GM19452 (cell line): ENCODE measurements around the gene AMDHD1.
A peak's percentile ranks its signal among the peaks of the same experiment; 100 is the strongest.

Experiments
- ATAC-seq: cut with Tn5 transposase; IDR thresholded peaks from one replicate; pipeline ENCODE4 v1.9.1; 2021; ENCODE audit not compliant: unreplicated experiment

The AMDHD1 gene

DNA sequence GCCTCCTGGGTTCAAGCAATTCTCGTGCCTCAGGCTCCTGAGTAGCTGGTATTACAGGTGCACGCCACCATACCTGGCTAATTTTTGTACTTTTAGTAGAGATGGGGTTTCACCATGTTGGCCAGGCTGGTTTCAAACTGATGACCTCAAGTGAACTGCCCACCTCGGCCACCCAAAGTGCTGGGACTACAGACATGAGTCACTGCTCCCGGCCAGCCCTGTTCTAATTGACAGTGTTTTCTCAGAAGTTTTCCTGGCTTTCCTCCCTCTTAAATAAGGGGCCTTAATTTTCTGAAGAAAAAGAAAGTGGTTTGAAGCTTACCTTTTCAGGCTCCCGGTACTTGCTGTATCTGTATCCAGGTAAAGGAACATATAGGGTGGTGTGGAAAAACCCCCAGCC lies 51.3 kb downstream of the AMDHD1 start:
- ATAC-seq = no peak

DNA sequence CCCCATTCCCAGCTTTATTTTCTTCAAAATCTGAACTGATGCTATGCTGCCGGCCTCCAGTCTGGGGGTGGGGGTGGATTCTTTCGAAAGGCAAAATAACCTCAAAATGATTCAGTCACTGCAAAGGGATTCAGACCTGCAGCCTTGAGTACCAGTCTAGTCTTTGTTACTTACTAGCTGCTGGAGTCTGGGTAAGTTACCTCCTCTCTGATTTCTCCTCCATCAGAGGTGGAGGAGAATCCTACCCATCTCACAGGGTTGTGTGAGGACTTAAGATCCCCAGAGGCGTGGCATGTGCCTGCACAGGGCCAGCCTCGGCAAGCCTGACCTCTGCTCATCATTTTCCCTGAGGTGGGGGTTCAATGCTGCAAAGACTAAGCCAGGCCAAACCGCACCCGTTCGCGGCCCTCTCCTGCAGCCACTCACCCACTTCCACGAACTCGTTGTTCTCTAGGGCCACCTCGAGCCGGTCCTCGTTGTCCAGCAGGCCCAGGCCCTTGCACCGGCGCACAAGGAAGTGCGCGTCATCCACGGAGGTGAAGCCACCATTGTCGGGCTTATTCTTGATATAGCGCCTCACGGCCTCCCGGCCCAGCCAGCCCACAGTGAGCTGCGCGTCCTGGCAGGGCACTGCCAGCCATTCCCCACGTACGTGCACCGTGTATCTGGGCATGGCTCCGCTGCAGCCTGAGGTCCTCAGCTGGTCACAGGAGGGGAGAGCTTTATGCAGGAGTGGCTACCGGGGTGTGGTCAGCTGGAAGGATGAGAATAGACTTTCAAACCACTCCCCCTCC lies 52.3 kb downstream of the AMDHD1 start:
- no peak for ATAC-seq

DNA sequence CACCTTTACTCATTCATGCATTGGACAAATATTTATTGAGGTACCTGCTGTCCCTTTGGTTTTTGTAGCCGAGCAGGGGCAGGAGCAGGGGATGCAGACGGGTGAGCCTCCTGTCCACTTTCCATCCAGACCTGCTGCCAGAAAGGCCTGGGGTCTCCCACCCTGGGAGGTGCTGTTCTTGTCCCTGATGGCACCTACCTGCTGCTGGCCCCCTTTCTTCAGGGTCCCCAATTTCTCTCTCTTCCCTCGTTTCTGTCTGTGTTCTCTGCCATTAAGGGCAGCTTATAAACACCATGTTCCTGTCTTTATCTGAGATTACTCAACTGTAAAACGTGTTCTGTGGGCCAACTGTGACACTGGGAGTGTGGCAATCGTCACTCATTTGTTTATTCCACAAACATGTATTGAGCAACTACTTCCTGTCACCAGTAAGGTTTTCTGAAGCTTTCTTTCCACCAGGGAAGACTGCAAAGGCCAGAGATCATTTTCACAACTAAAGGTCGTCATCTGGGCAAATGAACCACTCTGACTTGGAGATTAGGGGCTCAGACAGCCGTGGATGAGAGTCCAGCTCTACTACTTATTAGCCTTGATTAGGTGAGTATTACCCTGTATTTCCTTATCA lies 53.0 kb downstream of the AMDHD1 start, which contains the start of gene HAL:
TSS of gene HAL (minus strand) at position 311 of the 625 bp plus-strand sequence. CDS start 434 bp downstream, outside the sequence.
- no peak for ATAC-seq

DNA sequence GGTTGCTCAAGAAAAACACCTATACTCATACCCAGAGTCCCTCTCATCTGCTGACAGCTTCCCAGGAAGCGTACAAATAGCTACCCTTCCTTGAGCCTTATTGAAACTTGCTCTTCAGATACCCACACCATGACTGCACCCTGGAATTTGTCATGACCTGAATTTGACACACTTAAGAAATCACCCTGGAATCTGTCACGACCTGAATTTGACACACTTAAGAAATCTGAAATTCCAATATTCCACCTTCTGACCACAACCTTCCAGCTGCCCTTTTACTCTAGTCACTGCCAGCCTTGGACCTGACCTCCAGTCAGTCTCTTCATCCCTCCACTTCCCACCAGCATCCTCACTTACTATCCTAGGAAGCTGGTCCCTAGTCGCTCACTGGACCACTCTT lies 54.1 kb downstream of the AMDHD1 start:
- ATAC-seq = no peak

DNA sequence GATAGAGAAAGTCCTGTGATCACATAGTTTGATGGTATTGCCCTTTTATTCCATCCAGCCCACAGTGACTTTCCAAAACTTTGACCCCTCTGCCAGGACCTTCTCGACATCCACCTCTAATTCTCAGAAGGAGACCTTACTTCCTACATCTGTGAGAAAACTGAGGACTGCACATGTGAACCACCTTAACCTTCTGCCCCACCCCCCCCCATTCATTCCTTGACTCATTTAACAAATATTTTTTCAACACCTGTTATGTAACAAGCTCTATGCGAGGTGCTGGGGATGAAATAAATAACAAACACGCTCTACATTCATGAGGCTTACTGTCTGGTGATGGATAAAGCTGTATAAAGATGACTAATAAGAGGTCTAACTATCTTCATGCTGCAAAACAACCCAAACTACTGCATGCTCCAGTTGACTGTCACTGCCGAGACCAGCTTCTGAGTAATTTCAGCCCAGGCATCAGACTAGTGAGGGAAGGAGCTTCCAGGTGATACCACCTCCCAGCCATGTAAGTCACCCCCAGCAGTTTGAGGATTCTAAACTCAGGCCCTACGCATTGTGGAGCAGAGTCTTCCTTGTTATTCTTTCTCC lies 54.9 kb downstream of the AMDHD1 start:
- ATAC-seq = no peak

DNA sequence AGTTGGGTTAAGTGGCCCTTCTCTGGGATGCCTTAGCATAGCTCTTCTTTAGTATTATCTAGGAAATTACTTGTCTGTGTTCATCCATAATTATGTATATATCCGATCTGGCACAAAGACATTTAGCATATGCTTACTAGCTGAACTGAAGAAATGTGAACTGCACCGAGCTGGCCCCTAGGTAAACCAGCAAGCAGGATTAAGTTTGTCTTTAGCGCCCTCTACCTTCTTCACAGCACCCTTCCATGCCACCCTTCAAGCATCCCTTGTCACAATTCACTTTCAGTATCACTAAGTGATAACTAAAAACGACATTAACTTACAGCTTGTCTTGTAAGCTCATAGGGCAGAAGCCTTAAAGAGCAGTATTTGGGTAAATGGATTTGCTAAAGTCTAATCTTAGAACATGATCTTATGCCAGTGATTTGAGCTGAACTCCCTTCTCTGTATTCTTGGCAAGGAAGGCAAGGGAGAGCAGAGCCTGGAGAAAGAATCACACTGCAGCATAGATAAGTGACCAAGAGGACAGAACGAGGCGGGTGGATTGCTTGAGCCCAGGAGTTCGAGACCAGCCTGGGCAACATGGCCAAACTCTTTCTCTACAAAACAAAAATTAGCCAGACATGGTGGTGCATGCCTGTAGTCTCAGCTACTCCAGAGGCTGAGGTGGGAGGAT lies 55.6 kb downstream of the AMDHD1 start:
- ATAC-seq = peak; percentile 98

DNA sequence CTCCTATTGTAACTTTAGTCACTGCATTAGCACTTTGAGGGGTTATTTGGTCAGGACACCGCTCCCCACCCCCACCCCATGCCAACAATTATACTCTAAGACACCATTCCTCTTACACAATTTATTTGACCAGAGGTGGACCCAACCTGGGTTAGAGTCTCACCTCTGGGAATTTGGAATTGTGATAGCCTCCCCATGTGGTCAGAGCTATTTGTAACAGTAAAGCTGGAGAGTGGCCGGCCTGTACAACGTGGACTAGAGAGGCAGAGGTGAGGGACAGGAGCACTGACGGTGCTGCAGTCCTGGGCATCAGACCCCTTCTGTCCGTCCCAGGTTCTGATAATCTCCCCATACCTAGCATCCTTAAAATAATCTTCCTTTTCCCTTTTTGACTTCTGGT lies 56.4 kb downstream of the AMDHD1 start:
- no peak for ATAC-seq

DNA sequence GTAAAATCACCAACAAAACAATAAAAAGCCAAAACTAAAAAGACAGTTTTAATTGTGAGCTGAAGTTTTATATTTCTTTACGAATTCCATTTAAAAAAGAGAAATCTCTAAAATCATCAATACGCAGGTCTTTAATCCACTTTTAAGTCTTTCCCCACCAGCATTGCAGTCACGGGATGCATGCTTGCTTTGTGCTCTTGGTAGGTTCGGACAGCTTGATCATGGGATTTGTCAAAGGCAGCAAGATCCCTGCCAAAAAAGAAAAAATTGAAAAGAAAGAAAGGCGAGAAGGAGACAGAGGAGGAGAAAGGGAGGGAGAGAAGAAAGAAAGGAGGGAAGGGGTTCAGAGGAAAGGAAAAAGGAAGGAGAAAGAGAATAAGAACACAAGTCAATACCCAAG lies 57.7 kb downstream of the AMDHD1 start:
- ATAC-seq = no peak

DNA sequence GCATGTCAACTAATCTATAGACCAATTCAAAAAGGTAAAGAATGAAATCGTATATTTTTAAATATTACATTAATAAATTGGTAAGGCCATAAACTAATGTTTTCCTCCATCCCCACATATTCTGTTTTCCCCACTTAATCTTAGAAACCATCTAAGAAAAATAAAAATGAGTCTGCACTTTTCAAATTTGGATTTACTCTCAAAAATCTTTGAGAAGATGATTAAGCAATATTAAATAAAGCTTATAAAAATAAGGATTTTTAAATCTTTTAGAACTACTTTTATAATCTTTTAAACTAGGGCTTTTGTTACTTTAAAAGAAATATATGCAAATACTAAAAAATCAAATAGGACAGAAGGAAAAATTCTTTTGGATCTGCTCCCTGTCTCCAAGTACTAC lies 63.6 kb downstream of the AMDHD1 start:
- ATAC-seq = no peak

DNA sequence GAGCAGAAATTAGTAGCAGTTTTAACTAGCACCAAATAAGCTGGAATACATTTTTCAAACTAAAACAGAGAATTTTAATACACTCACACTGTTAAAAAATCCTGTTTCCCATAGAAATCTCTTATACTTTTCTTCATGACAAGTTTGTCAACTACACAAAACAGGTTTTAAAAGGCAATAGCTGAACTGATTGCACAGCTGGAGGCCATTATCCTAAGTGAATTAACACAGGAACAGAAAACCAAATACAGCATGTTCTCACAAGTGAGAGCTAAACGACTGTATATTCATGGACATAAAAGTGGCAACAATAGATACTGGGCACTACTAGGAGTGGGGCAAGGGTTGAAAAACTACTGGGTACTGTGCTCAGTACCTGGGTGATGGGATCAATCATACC lies 64.6 kb downstream of the AMDHD1 start:
- no peak for ATAC-seq

DNA sequence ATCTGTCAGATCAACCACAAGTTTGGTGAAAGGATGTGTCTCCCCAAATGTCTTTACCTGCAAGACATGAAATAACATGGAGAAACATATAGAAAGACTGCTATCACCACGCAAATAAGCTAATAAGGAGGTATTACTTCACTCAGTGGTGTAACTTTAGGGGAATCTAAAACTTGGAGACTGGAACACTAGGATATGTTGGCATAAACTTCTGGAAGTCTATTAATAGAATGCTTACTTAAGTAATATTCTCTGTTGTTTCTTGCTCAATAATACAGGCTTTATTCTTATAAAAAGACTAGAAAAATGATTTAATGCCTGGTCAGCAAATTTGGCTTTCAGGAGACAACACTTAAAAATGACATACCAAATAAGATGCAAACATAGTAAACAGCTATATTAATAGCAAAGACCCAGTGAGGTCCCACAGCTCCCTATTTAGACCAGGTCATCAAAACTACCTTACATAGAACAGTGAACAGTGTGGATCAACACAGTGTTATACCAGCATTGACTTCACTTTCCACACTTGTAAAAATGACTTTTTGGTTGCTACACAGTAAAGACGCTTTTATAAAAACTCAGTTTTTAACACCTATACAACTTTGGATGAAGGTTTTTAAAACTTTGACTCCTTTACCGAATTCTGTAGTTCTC lies 71.9 kb downstream of the AMDHD1 start:
- no peak for ATAC-seq

DNA sequence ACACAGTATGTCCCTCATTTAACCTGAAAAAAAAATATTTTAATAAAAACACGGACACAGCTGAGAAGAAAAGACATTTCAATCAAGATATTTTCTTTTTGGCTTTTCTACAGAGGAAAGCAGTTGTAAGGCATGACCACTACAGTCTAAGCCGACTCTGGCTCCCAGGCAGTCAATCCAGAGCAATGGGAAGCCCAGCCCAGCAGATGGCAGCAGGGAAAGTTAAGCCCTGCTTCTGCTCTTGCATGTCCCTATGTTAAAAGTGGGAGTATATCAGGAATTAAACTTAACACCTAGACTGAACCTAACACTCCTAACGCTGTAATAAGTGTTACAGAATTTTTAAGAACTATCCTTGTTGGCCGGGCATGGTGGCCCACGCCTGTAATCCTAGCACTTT lies 72.5 kb downstream of the AMDHD1 start:
- ATAC-seq = no peak
